GM12878 (cell line): ENCODE data around the gene ASZ1. TPM values are rescaled to one million over a fixed set of nuclear protein-coding genes. Genes with fewer than 3 reads are reported as not detected.

Source experiments
- ATAC-seq: fragments of 200-7000 bp; cut with Tn5 transposase; 3 replicates; pipeline ENCODE4 v1.9.1; 2020; ENCODE audit warnings: mild to moderate bottlenecking, moderate library complexity
- BruUV-seq: library from RNA; stranded (reverse); fragments of 400-500 nt; replicated peaks from 2 replicates; lab custom pipeline; 2021; lab: Mats Ljungman, UMichigan
- CTCF ChIA-PET: fragments of 300-600 bp; sonication (Branson Sonifier 250); formaldehyde crosslinking; extraction: SDS; loops from one replicate; lab custom pipeline; 2021; ENCODE audit warnings: inconsistent platforms; lab: Yijun Ruan, JAX
- POLR2A ChIA-PET: fragments of 350-600 bp; formaldehyde crosslinking; extraction: SDS; loops from one replicate; lab custom pipeline; 2021; ENCODE audit warnings: inconsistent platforms; lab: Charles Lee
- RAD21 ChIA-PET: fragments of 300-600 bp; sonication (Branson Sonifier 250); formaldehyde crosslinking; loops from one replicate; lab custom pipeline; 2023; ENCODE audit warnings: antibody characterized with exemption; ENCODE audit not compliant: unreplicated experiment; lab: Charles Lee
- SMC1A ChIA-PET: fragments of 300-600 bp; sonication (Branson Sonifier 250); formaldehyde crosslinking; loops from one replicate; lab custom pipeline; 2023; ENCODE audit not compliant: unreplicated experiment, uncharacterized antibody; lab: Charles Lee
- DNase-seq: peaks from one replicate; pipeline ENCODE4 v3.0.0-alpha.2; 2011; ENCODE audit warnings: low read depth, low spot score
- FAIRE-seq: peaks from 3 replicates; lab custom pipeline; 2011; peaks lifted over from hg19 to GRCh38; lab: Jason Lieb, UNC
- H2AFZ ChIP-seq: 2 replicates; pipeline ENCODE4 v1.6.0; 2011; ENCODE audit warnings: low read depth, low read length, control low read depth; ENCODE audit not compliant: control insufficient read depth
- H3K27ac ChIP-seq: 2 replicates; pipeline ENCODE4 v1.5.1; 2011; ENCODE audit warnings: control low read depth; ENCODE audit not compliant: control insufficient read depth, insufficient read depth
- H3K27me3 ChIP-seq, 2 experiments: replicated peaks in 1 of 2; 2 replicates each; pipeline versions ENCODE4 v1.6.0 to v1.6.1; 2011; ENCODE audit warnings: low read length in 1 of 2; ENCODE audit not compliant: control insufficient read depth in 2 of 2, insufficient read depth in 2 of 2
- H3K36me3 ChIP-seq, 2 experiments: 2 replicates each; pipeline ENCODE4 v1.5.1; 2011; ENCODE audit warnings: low read length in 1 of 2; ENCODE audit not compliant: control insufficient read depth in 2 of 2, insufficient read depth in 2 of 2
- H3K4me1 ChIP-seq: 2 replicates; pipeline ENCODE4 v1.6.1; 2011; ENCODE audit warnings: mild to moderate bottlenecking, low read length, moderate library complexity, mixed read lengths; ENCODE audit not compliant: control insufficient read depth, insufficient read depth
- H3K4me2 ChIP-seq: 2 replicates; pipeline ENCODE4 v1.6.0; 2011; ENCODE audit warnings: control low read depth; ENCODE audit not compliant: control insufficient read depth, insufficient read depth
- H3K4me3 ChIP-seq: fragments of 200-600 bp; sonication (generic); 2 replicates; pipeline ENCODE4 v1.5.1; 2016
- H3K79me2 ChIP-seq: 2 replicates; pipeline ENCODE4 v1.6.0; 2011; ENCODE audit warnings: low read length; ENCODE audit not compliant: control insufficient read depth, insufficient read depth
- H3K9ac ChIP-seq: 2 replicates; pipeline ENCODE4 v1.8.0; 2011; ENCODE audit warnings: low read length, control low read depth, mixed read lengths; ENCODE audit not compliant: control insufficient read depth, insufficient read depth
- H3K9me3 ChIP-seq: replicated peaks from 3 replicates; pipeline ENCODE4 v1.5.1; 2011; ENCODE audit warnings: mild to moderate bottlenecking, low read length; ENCODE audit not compliant: control insufficient read depth, insufficient read depth
- H4K20me1 ChIP-seq: 2 replicates; pipeline ENCODE4 v1.6.0; 2011; ENCODE audit not compliant: control insufficient read depth, insufficient read depth
- DPF2 ChIP-seq: fragments of 450-650 bp; IDR thresholded peaks from 2 replicates; pipeline ENCODE4 v1.6.1; 2017; ENCODE audit warnings: mild to moderate bottlenecking
- KAT2A ChIP-seq: conservative IDR thresholded peaks from 2 replicates; pipeline ENCODE4 v1.6.1; 2011; ENCODE audit warnings: low read depth, low read length; ENCODE audit not compliant: control insufficient read depth
- PAX8 ChIP-seq: fragments of 450-650 bp; IDR thresholded peaks from 2 replicates; pipeline ENCODE4 v1.6.1; 2017; ENCODE audit warnings: mild to moderate bottlenecking, moderate library complexity
- SMARCA5 ChIP-seq: fragments of 450-650 bp; IDR thresholded peaks from 2 replicates; pipeline ENCODE4 v1.6.1; 2017; ENCODE audit warnings: mild to moderate bottlenecking
- ZZZ3 ChIP-seq: IDR thresholded peaks from 2 replicates; pipeline ENCODE4 v1.6.1; 2011; ENCODE audit warnings: low read depth; ENCODE audit not compliant: control insufficient read depth, insufficient read length
- WGBS: methylation state at CpG from one replicate; pipeline ENCODE4 v1.1.6; 2016; ENCODE audit warnings: low lambda C conversion rate; ENCODE audit not compliant: insufficient replicate concordance, insufficient coverage; ENCODE audit errors: missing lambda C conversion rate; 5-methylcytosine and 5-hydroxymethylcytosine counted together
- in situ Hi-C: fragments of 300-500 bp; cut with MboI; formaldehyde crosslinking; loops from 9 replicates; pipeline ENCODE4 v1.14.3; 2018; ENCODE audit warnings: mixed read lengths
- intact Hi-C: fragments of 100-400 bp; cut with micrococcal nuclease; formaldehyde crosslinking; loops from one replicate; pipeline ENCODE4 v1.14.2; 2022; ENCODE audit not compliant: unreplicated experiment
- polyA plus RNA-seq, 11 experiments: library from polyadenylated mRNA; depleted of rRNA in 4 of 11; unstranded in 6 of 11; stranded (reverse) in 5 of 11; fragments of >200 nt; fragmentation: Nextera tagmentation in 4 of 11; fragmentation: Illumina TruSeq in 1 of 11; extraction: Ambion mirVana in 4 of 11; extraction: Trizol in 1 of 11; gene quantifications; 1 replicate in 1 of 11; 2 replicates in 10 of 11; pipeline versions ENCODE4 v1.2.1 to v1.2.3, GENCODE V29; 2011 to 2016; ENCODE audit warnings: inconsistent platforms in 2 of 11, missing spikeins in 2 of 11, low read depth in 1 of 11
- total RNA-seq, 4 experiments: library from RNA; depleted of rRNA in 3 of 4; stranded (reverse); fragments of >200 nt in 3 of 4; fragmentation: Illumina TruSeq in 1 of 4; extraction: Trizol in 1 of 4; gene quantifications; 2 replicates each; pipeline versions ENCODE4 v1.2.1 to v1.2.3, GENCODE V29; 2013 to 2021
- TF ChIP-seq, protein P1 (sequence below): fragments of 150-350 bp; IDR thresholded peaks from 2 replicates; pipeline ENCODE4 v1.6.1; 2016; ENCODE audit warnings: low read depth, low read length
- TF ChIP-seq, protein P2 (sequence below), 3 experiments: IDR thresholded peaks in 2 of 3; conservative IDR thresholded peaks in 1 of 3; 2 replicates each; pipeline ENCODE4 v1.5.1; 2011; ENCODE audit warnings: low read depth in 3 of 3, low read length in 3 of 3, mild to moderate bottlenecking in 3 of 3, control low read depth in 2 of 3, moderate library complexity in 2 of 3, inconsistent platforms in 1 of 3, mixed read lengths in 1 of 3; ENCODE audit not compliant: control insufficient read depth in 2 of 3, insufficient read depth in 1 of 3; ENCODE audit errors: extremely low read depth in 1 of 3
- TF ChIP-seq, protein P3 (sequence below): IDR thresholded peaks from 2 replicates; pipeline ENCODE4 v1.6.1; 2011; ENCODE audit warnings: low read depth, low read length, improper control_type of control experiment, borderline replicate concordance
- TF ChIP-seq, protein P4 (sequence below): IDR thresholded peaks from 2 replicates; pipeline ENCODE4 v1.6.1; 2012; ENCODE audit warnings: low read depth, low read length, improper control_type of control experiment
- TF ChIP-seq, protein P5 (sequence below): fragments of 450-650 bp; conservative IDR thresholded peaks from 2 replicates; pipeline ENCODE4 v1.6.1; 2017; ENCODE audit warnings: mild to moderate bottlenecking, moderate library complexity

ASZ1 gene
- total and polyA plus RNA-seq, 10 of the 15 experiments (the other 5 are each of a cell fraction or from before 2014, with no cell fraction given), result 0.04 to 0.09 (median 0.06) TPM; not detected in 5

DNA sequence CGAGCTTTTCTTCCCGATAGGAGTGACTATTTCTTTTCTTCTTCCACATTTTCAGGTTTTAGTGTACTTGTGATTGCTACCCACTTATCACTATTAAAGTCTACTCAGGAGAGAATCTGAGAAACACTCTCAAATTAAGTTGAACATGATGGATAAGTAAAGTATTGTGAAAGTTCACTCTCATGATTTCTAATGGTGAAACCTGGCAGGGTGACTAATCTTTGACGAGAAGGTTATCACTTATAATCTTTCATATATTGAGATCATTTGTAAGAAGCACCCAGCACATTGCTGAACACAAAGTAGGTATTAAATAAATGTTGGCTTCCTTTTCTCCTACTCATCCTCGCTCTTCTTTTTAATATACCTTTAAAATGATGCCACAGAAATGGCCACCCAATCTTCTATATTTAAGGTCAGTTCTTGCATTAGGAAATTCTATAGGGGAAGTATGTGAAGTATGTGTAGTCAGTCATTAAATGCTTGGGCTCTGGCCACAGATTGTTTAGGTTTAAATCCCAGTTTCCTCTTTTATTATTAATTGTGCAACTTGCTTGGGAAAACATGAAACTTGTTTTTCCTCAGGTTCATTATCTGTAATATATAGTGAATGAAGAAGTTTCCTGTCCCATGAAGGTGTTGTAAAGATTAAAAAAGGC, 49.4 kb upstream of the ASZ1 start:
- Histone ChIP-seq H3K36me3 (no peaks in the 10 kb centered on the region), H3K4me2 (no peak overlapping the region), H2AFZ (no peak overlapping the region), H3K4me3 (no peak overlapping the region), H3K27ac (no peak overlapping the region), H4K20me1 (no peaks in the 10 kb centered on the region), H3K9me3 (no peaks in the 10 kb centered on the region), H3K4me1 (no peaks in the 10 kb centered on the region), H3K9ac (no peak overlapping the region), H3K27me3 (peaks cover 0 to 4% of the 10 kb centered on the region in 2 experiments; a peak in 2 of 4 replicates), H3K79me2 (no peaks in the 10 kb centered on the region)
- ChIA-PET RAD21 (interaction anchor here (1.2 to 1.6 kb wide), 3 partner anchors 18 to 76 kb away, joined by 3 read pairs; no protein-coding TSS in a partner anchor), POLR2A (interaction anchor here (1.6 kb wide), 1 partner anchor 9 kb away, joined by 5 read pairs; no protein-coding TSS in a partner anchor), SMC1A (interaction anchor here (1.0 to 1.8 kb wide), 7 partner anchors 9 to 239 kb away, joined by 3 to 5 read pairs (median 4); no protein-coding TSS in a partner anchor), CTCF (interaction anchor here (0.7 to 2.2 kb wide), 2 partner anchors 239 to 350 kb away, joined by 3 to 12 read pairs; no protein-coding TSS in a partner anchor)
- WGBS, result 50% methylated on average over 4 of the region's 4 CpGs
- in situ Hi-C loops (no loop called here), intact Hi-C loops (no loop called here)
- BruUV-seq, result no TSS peak
- no peak for FAIRE-seq
- no peak for ATAC-seq
- DNase-seq, result no peak
- TF ChIP-seq, protein P1, sequence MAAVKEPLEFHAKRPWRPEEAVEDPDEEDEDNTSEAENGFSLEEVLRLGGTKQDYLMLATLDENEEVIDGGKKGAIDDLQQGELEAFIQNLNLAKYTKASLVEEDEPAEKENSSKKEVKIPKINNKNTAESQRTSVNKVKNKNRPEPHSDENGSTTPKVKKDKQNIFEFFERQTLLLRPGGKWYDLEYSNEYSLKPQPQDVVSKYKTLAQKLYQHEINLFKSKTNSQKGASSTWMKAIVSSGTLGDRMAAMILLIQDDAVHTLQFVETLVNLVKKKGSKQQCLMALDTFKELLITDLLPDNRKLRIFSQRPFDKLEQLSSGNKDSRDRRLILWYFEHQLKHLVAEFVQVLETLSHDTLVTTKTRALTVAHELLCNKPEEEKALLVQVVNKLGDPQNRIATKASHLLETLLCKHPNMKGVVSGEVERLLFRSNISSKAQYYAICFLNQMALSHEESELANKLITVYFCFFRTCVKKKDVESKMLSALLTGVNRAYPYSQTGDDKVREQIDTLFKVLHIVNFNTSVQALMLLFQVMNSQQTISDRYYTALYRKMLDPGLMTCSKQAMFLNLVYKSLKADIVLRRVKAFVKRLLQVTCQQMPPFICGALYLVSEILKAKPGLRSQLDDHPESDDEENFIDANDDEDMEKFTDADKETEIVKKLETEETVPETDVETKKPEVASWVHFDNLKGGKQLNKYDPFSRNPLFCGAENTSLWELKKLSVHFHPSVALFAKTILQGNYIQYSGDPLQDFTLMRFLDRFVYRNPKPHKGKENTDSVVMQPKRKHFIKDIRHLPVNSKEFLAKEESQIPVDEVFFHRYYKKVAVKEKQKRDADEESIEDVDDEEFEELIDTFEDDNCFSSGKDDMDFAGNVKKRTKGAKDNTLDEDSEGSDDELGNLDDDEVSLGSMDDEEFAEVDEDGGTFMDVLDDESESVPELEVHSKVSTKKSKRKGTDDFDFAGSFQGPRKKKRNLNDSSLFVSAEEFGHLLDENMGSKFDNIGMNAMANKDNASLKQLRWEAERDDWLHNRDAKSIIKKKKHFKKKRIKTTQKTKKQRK, result no peak
- TF ChIP-seq, protein P2, sequence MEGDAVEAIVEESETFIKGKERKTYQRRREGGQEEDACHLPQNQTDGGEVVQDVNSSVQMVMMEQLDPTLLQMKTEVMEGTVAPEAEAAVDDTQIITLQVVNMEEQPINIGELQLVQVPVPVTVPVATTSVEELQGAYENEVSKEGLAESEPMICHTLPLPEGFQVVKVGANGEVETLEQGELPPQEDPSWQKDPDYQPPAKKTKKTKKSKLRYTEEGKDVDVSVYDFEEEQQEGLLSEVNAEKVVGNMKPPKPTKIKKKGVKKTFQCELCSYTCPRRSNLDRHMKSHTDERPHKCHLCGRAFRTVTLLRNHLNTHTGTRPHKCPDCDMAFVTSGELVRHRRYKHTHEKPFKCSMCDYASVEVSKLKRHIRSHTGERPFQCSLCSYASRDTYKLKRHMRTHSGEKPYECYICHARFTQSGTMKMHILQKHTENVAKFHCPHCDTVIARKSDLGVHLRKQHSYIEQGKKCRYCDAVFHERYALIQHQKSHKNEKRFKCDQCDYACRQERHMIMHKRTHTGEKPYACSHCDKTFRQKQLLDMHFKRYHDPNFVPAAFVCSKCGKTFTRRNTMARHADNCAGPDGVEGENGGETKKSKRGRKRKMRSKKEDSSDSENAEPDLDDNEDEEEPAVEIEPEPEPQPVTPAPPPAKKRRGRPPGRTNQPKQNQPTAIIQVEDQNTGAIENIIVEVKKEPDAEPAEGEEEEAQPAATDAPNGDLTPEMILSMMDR (IDR thresholded peaks at IDR 0.05 in 2 of 3, conservative IDR thresholded peaks at IDR 0.05 in 1 of 3; ENCODE audit: control insufficient read depth in 2 of 3, extremely low read depth in 1 of 3, insufficient read depth in 1 of 3, low read depth in 3 of 3, low read length in 3 of 3), result no peak
- TF ChIP-seq, protein P3, sequence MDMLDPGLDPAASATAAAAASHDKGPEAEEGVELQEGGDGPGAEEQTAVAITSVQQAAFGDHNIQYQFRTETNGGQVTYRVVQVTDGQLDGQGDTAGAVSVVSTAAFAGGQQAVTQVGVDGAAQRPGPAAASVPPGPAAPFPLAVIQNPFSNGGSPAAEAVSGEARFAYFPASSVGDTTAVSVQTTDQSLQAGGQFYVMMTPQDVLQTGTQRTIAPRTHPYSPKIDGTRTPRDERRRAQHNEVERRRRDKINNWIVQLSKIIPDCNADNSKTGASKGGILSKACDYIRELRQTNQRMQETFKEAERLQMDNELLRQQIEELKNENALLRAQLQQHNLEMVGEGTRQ, result no peak
- TF ChIP-seq, protein P4, sequence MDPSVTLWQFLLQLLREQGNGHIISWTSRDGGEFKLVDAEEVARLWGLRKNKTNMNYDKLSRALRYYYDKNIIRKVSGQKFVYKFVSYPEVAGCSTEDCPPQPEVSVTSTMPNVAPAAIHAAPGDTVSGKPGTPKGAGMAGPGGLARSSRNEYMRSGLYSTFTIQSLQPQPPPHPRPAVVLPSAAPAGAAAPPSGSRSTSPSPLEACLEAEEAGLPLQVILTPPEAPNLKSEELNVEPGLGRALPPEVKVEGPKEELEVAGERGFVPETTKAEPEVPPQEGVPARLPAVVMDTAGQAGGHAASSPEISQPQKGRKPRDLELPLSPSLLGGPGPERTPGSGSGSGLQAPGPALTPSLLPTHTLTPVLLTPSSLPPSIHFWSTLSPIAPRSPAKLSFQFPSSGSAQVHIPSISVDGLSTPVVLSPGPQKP, result no peak
- TF ChIP-seq SMARCA5 (no peak), ZZZ3 (no peak), PAX8 (no peak), KAT2A (no peak), DPF2 (no peak)
- TF ChIP-seq, protein P5, sequence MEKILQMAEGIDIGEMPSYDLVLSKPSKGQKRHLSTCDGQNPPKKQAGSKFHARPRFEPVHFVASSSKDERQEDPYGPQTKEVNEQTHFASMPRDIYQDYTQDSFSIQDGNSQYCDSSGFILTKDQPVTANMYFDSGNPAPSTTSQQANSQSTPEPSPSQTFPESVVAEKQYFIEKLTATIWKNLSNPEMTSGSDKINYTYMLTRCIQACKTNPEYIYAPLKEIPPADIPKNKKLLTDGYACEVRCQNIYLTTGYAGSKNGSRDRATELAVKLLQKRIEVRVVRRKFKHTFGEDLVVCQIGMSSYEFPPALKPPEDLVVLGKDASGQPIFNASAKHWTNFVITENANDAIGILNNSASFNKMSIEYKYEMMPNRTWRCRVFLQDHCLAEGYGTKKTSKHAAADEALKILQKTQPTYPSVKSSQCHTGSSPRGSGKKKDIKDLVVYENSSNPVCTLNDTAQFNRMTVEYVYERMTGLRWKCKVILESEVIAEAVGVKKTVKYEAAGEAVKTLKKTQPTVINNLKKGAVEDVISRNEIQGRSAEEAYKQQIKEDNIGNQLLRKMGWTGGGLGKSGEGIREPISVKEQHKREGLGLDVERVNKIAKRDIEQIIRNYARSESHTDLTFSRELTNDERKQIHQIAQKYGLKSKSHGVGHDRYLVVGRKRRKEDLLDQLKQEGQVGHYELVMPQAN, result no peak
